ENCODE data around the gene MCFD2. TPM values are rescaled to one million over a fixed set of nuclear protein-coding genes. Genes with fewer than 3 reads are reported as not detected.

MCFD2 gene
- total and polyA plus RNA-seq, 2 donors (not counting 1 experiment from before 2014, with no cell fraction given), result 31.6 to 53.3 TPM

- DNase-seq (no peak), ATAC-seq (ENCODE audit: low read depth) (no peak)
- TF ChIP-seq EZH2 (IDR thresholded peaks at IDR 0.05; ENCODE audit: borderline replicate concordance, insufficient read depth, low read depth, low read length, poor library complexity, severe bottlenecking), result no peak
- no peak for TF ChIP-seq CTCF (IDR thresholded peaks at IDR 0.05)
- Histone ChIP-seq H3K79me2 (ENCODE audit: control insufficient read depth, insufficient read depth, low read length) (peaks cover 58% of the 10 kb centered on the region), H2AFZ (ENCODE audit: insufficient read depth, low read depth, low read length, poor library complexity, severe bottlenecking) (no peak overlapping the region), H3K27me3 (replicated peaks in 1 of 4; ENCODE audit: control extremely low read depth in 1 of 4, control insufficient read depth in 3 of 4, insufficient read depth in 4 of 4, low read length in 3 of 4) (no peaks in the 10 kb centered on the region), H3K9me3 (ENCODE audit: control extremely low read depth in 1 of 3, control insufficient read depth in 2 of 3, insufficient read depth in 1 of 3, low read length in 2 of 3) (peaks cover 0 to 7% (median 5%) of the 10 kb centered on the region in 3 donors), H3K4me2 (replicated peaks; ENCODE audit: low read depth, low read length, poor library complexity, severe bottlenecking) (no peak overlapping the region), H3K4me3 (ENCODE audit: control extremely low read depth in 1 of 5, extremely low read depth in 1 of 5, insufficient read depth in 1 of 5, low read depth in 2 of 5, low read length in 4 of 5) (no peak overlapping the region), H4K20me1 (ENCODE audit: control insufficient read depth, insufficient read depth, low read length, poor library complexity, severe bottlenecking) (no peaks in the 10 kb centered on the region), H3K36me3 (replicated peaks in 1 of 2; ENCODE audit: control extremely low read depth in 1 of 2, control insufficient read depth in 1 of 2, extremely low read depth in 1 of 2, insufficient read depth in 2 of 2, low read length in 1 of 2) (peaks cover 0 to 4% of the 10 kb centered on the region in 2 experiments), H3K27ac (ENCODE audit: low read length in 2 of 2) (no peak overlapping the region), H3K4me1 (ENCODE audit: control insufficient read depth in 2 of 2, insufficient read depth in 2 of 2, low read length in 2 of 2) (peaks cover 4 to 9% of the 10 kb centered on the region in 2 donors), H3K9ac (ENCODE audit: low read length) (no peak overlapping the region)
- CTCF ChIA-PET, result interaction anchor here (0.7 to 1.2 kb wide), 3 partner anchors 37 to 66 kb away, joined by 3 to 4 read pairs (median 3); no protein-coding TSS in a partner anchor
- H3K9me3 Mint-ChIP-seq (ENCODE audit: insufficient read depth), result peaks cover 9% of the 10 kb centered on the region
- POLR2A ChIA-PET, result interaction anchor here (0.7 kb wide), 3 partner anchors 13 to 60 kb away, joined by 4 to 8 read pairs (median 6); no protein-coding TSS in a partner anchor
- H3K27me3 Mint-ChIP-seq, result no peaks in the 10 kb centered on the region
- no peak overlapping the region for H3K27ac Mint-ChIP-seq
- peaks cover 15% of the 10 kb centered on the region for H3K4me1 Mint-ChIP-seq
- 92% methylated on average over 2 of the region's 2 CpGs for WGBS (ENCODE audit: insufficient coverage)
- H3K4me3 Mint-ChIP-seq, result no peak overlapping the region
- intact Hi-C loops (cut with micrococcal nuclease), result no loop called here
Measured at GRCh38 chr2:46924038-46924437, 8.4 kb upstream of the MCFD2 start.

GRCh38 chr2:46923041-46923528 is 7.5 kb upstream of the MCFD2 start:
- Mint-ChIP-seq H3K4me1 (peaks cover 23% of the 10 kb centered on the region), H3K9me3 (ENCODE audit: insufficient read depth) (peaks cover 9% of the 10 kb centered on the region), H3K27me3 (no peaks in the 10 kb centered on the region), H3K4me3 (no peak overlapping the region), H3K27ac (no peak overlapping the region)
- intact Hi-C loops (cut with micrococcal nuclease), result no loop called here
- ChIA-PET POLR2A (no interaction called here), CTCF (interaction anchor here (0.7 to 1.2 kb wide), 2 partner anchors 55 to 291 kb away, joined by 3 to 4 read pairs; no protein-coding TSS in a partner anchor)
- no peak overlapping the region for H3K9ac ChIP-seq (ENCODE audit: low read length)
- no peaks in the 10 kb centered on the region for H4K20me1 ChIP-seq (ENCODE audit: control insufficient read depth, insufficient read depth, low read length, poor library complexity, severe bottlenecking)
- no peak overlapping the region for H3K4me2 ChIP-seq (replicated peaks; ENCODE audit: low read depth, low read length, poor library complexity, severe bottlenecking)
- H3K4me3 ChIP-seq (ENCODE audit: control extremely low read depth in 1 of 5, extremely low read depth in 1 of 5, insufficient read depth in 1 of 5, low read depth in 2 of 5, low read length in 4 of 5), result no peak overlapping the region
- no peak overlapping the region for H2AFZ ChIP-seq (ENCODE audit: insufficient read depth, low read depth, low read length, poor library complexity, severe bottlenecking)
- peaks cover 8 to 17% of the 10 kb centered on the region in 2 donors for H3K4me1 ChIP-seq (ENCODE audit: control insufficient read depth in 2 of 2, insufficient read depth in 2 of 2, low read length in 2 of 2)
- H3K27ac ChIP-seq (ENCODE audit: low read length in 2 of 2), result no peak overlapping the region
- DNase-seq (no peak), ATAC-seq (ENCODE audit: low read depth) (no peak)
- TF ChIP-seq EZH2 (IDR thresholded peaks at IDR 0.05; ENCODE audit: borderline replicate concordance, insufficient read depth, low read depth, low read length, poor library complexity, severe bottlenecking), result no peak
- no peak for TF ChIP-seq CTCF (IDR thresholded peaks at IDR 0.05)
- H3K36me3 ChIP-seq (replicated peaks in 1 of 2; ENCODE audit: control extremely low read depth in 1 of 2, control insufficient read depth in 1 of 2, extremely low read depth in 1 of 2, insufficient read depth in 2 of 2, low read length in 1 of 2), result peaks cover 0 to 4% of the 10 kb centered on the region in 2 experiments
- H3K27me3 ChIP-seq (replicated peaks in 1 of 4; ENCODE audit: control extremely low read depth in 1 of 4, control insufficient read depth in 3 of 4, insufficient read depth in 4 of 4, low read length in 3 of 4), result no peaks in the 10 kb centered on the region
- peaks cover 56% of the 10 kb centered on the region for H3K79me2 ChIP-seq (ENCODE audit: control insufficient read depth, insufficient read depth, low read length)
- peaks cover 0 to 7% (median 5%) of the 10 kb centered on the region in 3 donors for H3K9me3 ChIP-seq (ENCODE audit: control extremely low read depth in 1 of 3, control insufficient read depth in 2 of 3, insufficient read depth in 1 of 3, low read length in 2 of 3)

Measured in B cell (primary cell).